ENCODE data around the gene PPP3R1. TPM values are rescaled to one million over a fixed set of nuclear protein-coding genes. Genes with fewer than 3 reads are reported as not detected.
A peak's percentile ranks its signal among the peaks of the same experiment; 100 is the strongest.

PPP3R1 gene
- total and polyA plus RNA-seq, 2 of the 8 experiments (the other 6 are each of a cell fraction or from before 2014, with no cell fraction given): 9.3 to 85.1 TPM

- Histone ChIP-seq H3K79me2 (ENCODE audit: control insufficient read depth in 1 of 2, insufficient read depth in 2 of 2, low read length in 2 of 2) (peaks cover 0 to 13% of the 10 kb centered on the region in 2 experiments; a peak in 2 of 4 replicates), H3K56ac (replicated peaks; ENCODE audit: insufficient read length, low read depth, low read length) (no peak overlapping the region), H2BK12ac (ENCODE audit: low read depth, low read length) (no peak overlapping the region), H3K4me1 (replicated peaks in 1 of 4; ENCODE audit: control insufficient read depth in 3 of 4, insufficient read depth in 4 of 4, low read length in 3 of 4) (peaks cover 0 to 6% (median 2%) of the 10 kb centered on the region in 4 experiments; a peak in 4 of 7 replicates), H3K14ac (ENCODE audit: insufficient read length) (no peak overlapping the region), H3K4ac (replicated peaks; ENCODE audit: insufficient read length, low read depth, low read length) (no peak overlapping the region), H3K4me2 (ENCODE audit: insufficient read depth in 1 of 2, low read depth in 2 of 2, low read length in 2 of 2) (no peak overlapping the region), H3K9ac (replicated peaks in 1 of 4; ENCODE audit: extremely low read depth in 1 of 4, low read depth in 3 of 4, low read length in 3 of 4) (no peak overlapping the region), H2BK5ac (ENCODE audit: low read depth, low read length) (no peak overlapping the region), H4K91ac (replicated peaks; ENCODE audit: insufficient read length, low read length) (no peak overlapping the region), H2BK120ac (replicated peaks; ENCODE audit: low read depth, low read length) (no peak overlapping the region), H4K20me1 (replicated peaks in 1 of 2; ENCODE audit: control insufficient read depth in 1 of 2, insufficient read depth in 2 of 2, low read length in 2 of 2) (no peaks in the 10 kb centered on the region), H4K8ac (ENCODE audit: extremely low read depth, insufficient read depth, low read length) (no peak overlapping the region), H3K4me3 (ENCODE audit: extremely low read depth in 1 of 4, insufficient read depth in 2 of 4, low read depth in 3 of 4, low read length in 4 of 4) (no peak overlapping the region), H3K23me2 (ENCODE audit: low read depth, low read length) (peaks cover 5% of the 10 kb centered on the region; the same call in 1 of the 2 replicates), H3K36me3 (ENCODE audit: control insufficient read depth in 2 of 4, insufficient read depth in 4 of 4, low read length in 3 of 4) (no peaks in the 10 kb centered on the region), H3K23ac (ENCODE audit: insufficient read length) (no peak overlapping the region), H3K79me1 (ENCODE audit: low read depth, low read length) (no peaks in the 10 kb centered on the region), H3K27ac (ENCODE audit: low read depth, low read length) (no peak overlapping the region), H3K18ac (ENCODE audit: extremely low read depth, low read length) (no peak overlapping the region), H3K27me3 (replicated peaks in 1 of 4; ENCODE audit: control insufficient read depth in 3 of 4, extremely low read depth in 1 of 4, insufficient read depth in 3 of 4, low read length in 3 of 4) (no peaks in the 10 kb centered on the region), H3K9me3 (ENCODE audit: insufficient read depth in 2 of 2, low read depth in 1 of 2, low read length in 1 of 2) (no peaks in the 10 kb centered on the region), H2AFZ (ENCODE audit: low read length) (no peak overlapping the region), H2BK15ac (ENCODE audit: low read length) (no peak overlapping the region), H2AK5ac (ENCODE audit: low read depth, low read length) (no peak overlapping the region), H4K5ac (ENCODE audit: insufficient read length, low read depth, low read length) (no peak overlapping the region), H2BK20ac (ENCODE audit: low read length) (no peak overlapping the region)
- ChIA-PET POLR2A (ENCODE audit: partially characterized antibody) (no interaction called here), CTCF (ENCODE audit: partially characterized antibody) (interaction anchor here (1.1 to 2.9 kb wide), 2 partner anchors 20 to 37 kb away, joined by 3 to 9 read pairs; no protein-coding TSS in a partner anchor)
- FAIRE-seq (no peak), DNase-seq (ENCODE audit: low read depth in 1 of 2, low spot score in 2 of 2) (peak in 1 of 2 experiments; percentile 23)
- WGBS, 2 experiments (ENCODE audit: extremely low coverage in 1 of 2, insufficient coverage in 1 of 2, insufficient read length in 1 of 2, insufficient replicate concordance in 2 of 2, low coverage in 1 of 2, low lambda C conversion rate in 2 of 2, missing lambda C conversion rate in 1 of 2): 35% methylated on average over 1 of the region's 1 CpG; no CpG with 5 or more reads in 1 of the 2 experiments
- TF ChIP-seq SAP30 (IDR thresholded peaks at IDR 0.05; ENCODE audit: insufficient read depth, insufficient replicate concordance, low read length) (no peak), GABPA (IDR thresholded peaks at IDR 0.05; ENCODE audit: borderline replicate concordance, insufficient read depth, low read length) (no peak), CHD1 (IDR thresholded peaks at IDR 0.05; ENCODE audit: low read depth, low read length) (no peak), CEBPB (IDR thresholded peaks at IDR 0.05; ENCODE audit: low read depth, low read length) (no peak), KDM5A (IDR thresholded peaks at IDR 0.05; ENCODE audit: low read length) (no peak)
- TF ChIP-seq, protein P1, sequence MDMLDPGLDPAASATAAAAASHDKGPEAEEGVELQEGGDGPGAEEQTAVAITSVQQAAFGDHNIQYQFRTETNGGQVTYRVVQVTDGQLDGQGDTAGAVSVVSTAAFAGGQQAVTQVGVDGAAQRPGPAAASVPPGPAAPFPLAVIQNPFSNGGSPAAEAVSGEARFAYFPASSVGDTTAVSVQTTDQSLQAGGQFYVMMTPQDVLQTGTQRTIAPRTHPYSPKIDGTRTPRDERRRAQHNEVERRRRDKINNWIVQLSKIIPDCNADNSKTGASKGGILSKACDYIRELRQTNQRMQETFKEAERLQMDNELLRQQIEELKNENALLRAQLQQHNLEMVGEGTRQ (IDR thresholded peaks at IDR 0.05; ENCODE audit: low read length): no peak
Observed at GRCh38 chr2:68256093-68256450, 3.7 kb upstream of the PPP3R1 start.

Data from H1 (cell line).